ENCODE results near the gene LRRC59. TPM values are rescaled to one million over a fixed set of nuclear protein-coding genes. Genes with fewer than 3 reads are reported as not detected.
A peak's percentile ranks its signal among the peaks of the same experiment; 100 is the strongest.

The LRRC59 gene
- total and polyA plus RNA-seq, 2 of the 13 experiments (the other 11 are each of a cell fraction or from before 2014, with no cell fraction given) = 87.3 to 222 TPM

GRCh38 chr17:50347894-50348291 is 49.4 kb downstream of the LRRC59 start:
- H3K4me2 ChIP-seq (ENCODE audit: low read depth, low read length) = peak overlapping the region; percentile 100; the same call in 1 of the 2 replicates
- POLR2A ChIA-PET = interaction anchor here (2.7 kb wide), 1 partner anchor 14 kb away, joined by 12 read pairs; no protein-coding TSS in a partner anchor
- no peak for ATAC-seq

GRCh38 chr17:50347117-50347893 is 50.0 kb downstream of the LRRC59 start:
- DNase-seq (ENCODE audit: low spot score) = no peak
- intact Hi-C loops (cut with micrococcal nuclease; ENCODE audit: unreplicated experiment) = no loop called here
- ATAC-seq = peak; percentile 5
- H3K9ac ChIP-seq (ENCODE audit: insufficient read depth, low read depth, low read length) = peak overlapping the region; percentile 80
- peaks cover 12% of the 10 kb centered on the region for H3K79me2 ChIP-seq (ENCODE audit: insufficient read depth, low read length)
- FAIRE-seq = no peak
- CTCF ChIA-PET (ENCODE audit: low intra/inter-chr PET ratio, low total read pairs) = no interaction called here
- H3K36me3 ChIP-seq (replicated peaks in 1 of 2; ENCODE audit: control insufficient read depth in 1 of 2, insufficient read depth in 2 of 2, low read length in 2 of 2) = no peaks in the 10 kb centered on the region
- H3K4me3 ChIP-seq (replicated peaks in 1 of 3; ENCODE audit: insufficient read depth in 1 of 3, low read depth in 2 of 3, low read length in 3 of 3) = peak overlapping the region; percentile 87 to 93 (median 88)
- POLR2A ChIA-PET = interaction anchor here (0.6 to 2.7 kb wide), 7 partner anchors 12 to 1438 kb away, joined by 3 to 12 read pairs (median 6); partner anchors contain the start of gene LRRC59
- H3K27ac ChIP-seq (ENCODE audit: extremely low read length, insufficient read depth, low read length) = no peak overlapping the region
- H3K9me3 ChIP-seq (ENCODE audit: low read length) = no peaks in the 10 kb centered on the region
- H3K27me3 ChIP-seq (ENCODE audit: control insufficient read depth in 1 of 2, insufficient read depth in 2 of 2, low read length in 2 of 2) = peaks cover 4 to 18% of the 10 kb centered on the region in 2 experiments; a peak in 4 of 5 replicates
- no peaks in the 10 kb centered on the region for H4K20me1 ChIP-seq (ENCODE audit: insufficient read depth, low read length)
- in situ Hi-C loops (cut with HindIII; ENCODE audit: extremely low pct_ligation_motif_present, low pct_unique_long_range_greater_than_20kb) = no loop called here
- 83% methylated on average over 14 of the region's 17 CpGs for WGBS (ENCODE audit: low lambda C conversion rate)
- no TSS peak for BruUV-seq (replicated peaks)
- H2AFZ ChIP-seq (ENCODE audit: low read length) = no peak overlapping the region
- H3K4me1 ChIP-seq (ENCODE audit: insufficient read depth, low read length) = peaks cover 28% of the 10 kb centered on the region
- peak overlapping the region; percentile 100 for H3K4me2 ChIP-seq (ENCODE audit: low read depth, low read length)
- TF ChIP-seq SP4 (CRISPR knock-in tag; IDR thresholded peaks at IDR 0.05) (no peak), MXD3 (CRISPR knock-in tag; IDR thresholded peaks at IDR 0.05) (no peak), ZNF230 (CRISPR knock-in tag; IDR thresholded peaks at IDR 0.05) (no peak), FOXP4 (CRISPR knock-in tag; IDR thresholded peaks at IDR 0.05) (0 out of 2 replicates have a peak, but pooled peaks have one; percentile 14), KAT8 (CRISPR knock-in tag; IDR thresholded peaks at IDR 0.05) (no peak), SRSF1 (optimal IDR thresholded peaks at IDR 0.05; ENCODE audit: low read depth, low read length) (peak; percentile 17), ZBTB38 (CRISPR knock-in tag; IDR thresholded peaks at IDR 0.05) (peak; percentile 52; the same call in 1 of the 2 replicates), CHD2 (IDR thresholded peaks at IDR 0.05; ENCODE audit: low read depth, low read length) (no peak), DZIP1 (CRISPR knock-in tag; IDR thresholded peaks at IDR 0.05) (no peak)

More at GRCh38 chr17:50347894-50348291, 49.4 kb downstream of the LRRC59 start:
- in situ Hi-C loops (cut with HindIII; ENCODE audit: extremely low pct_ligation_motif_present, low pct_unique_long_range_greater_than_20kb) (no loop called here), intact Hi-C loops (cut with micrococcal nuclease; ENCODE audit: unreplicated experiment) (no loop called here)
- no TSS peak for BruUV-seq (replicated peaks)
- no peak for FAIRE-seq
- Histone ChIP-seq H3K9ac (ENCODE audit: insufficient read depth, low read depth, low read length) (no peak overlapping the region), H3K27ac (ENCODE audit: extremely low read length, insufficient read depth, low read length) (no peak overlapping the region), H3K9me3 (ENCODE audit: low read length) (no peaks in the 10 kb centered on the region), H3K79me2 (ENCODE audit: insufficient read depth, low read length) (peaks cover 12% of the 10 kb centered on the region), H2AFZ (ENCODE audit: low read length) (no peak overlapping the region), H3K4me3 (replicated peaks in 1 of 3; ENCODE audit: insufficient read depth in 1 of 3, low read depth in 2 of 3, low read length in 3 of 3) (no peak overlapping the region), H3K4me1 (ENCODE audit: insufficient read depth, low read length) (peaks cover 28% of the 10 kb centered on the region), H4K20me1 (ENCODE audit: insufficient read depth, low read length) (no peaks in the 10 kb centered on the region), H3K36me3 (replicated peaks in 1 of 2; ENCODE audit: control insufficient read depth in 1 of 2, insufficient read depth in 2 of 2, low read length in 2 of 2) (no peaks in the 10 kb centered on the region), H3K27me3 (ENCODE audit: control insufficient read depth in 1 of 2, insufficient read depth in 2 of 2, low read length in 2 of 2) (peaks cover 4 to 16% of the 10 kb centered on the region in 2 experiments; a peak in 4 of 5 replicates)
- 97% methylated on average over 3 of the region's 3 CpGs for WGBS (ENCODE audit: low lambda C conversion rate)
- CTCF ChIA-PET (ENCODE audit: low intra/inter-chr PET ratio, low total read pairs) = no interaction called here
- no peak for DNase-seq (ENCODE audit: low spot score)
- TF ChIP-seq TGIF2 (CRISPR knock-in tag; IDR thresholded peaks at IDR 0.05) (no peak), ZBTB3 (CRISPR knock-in tag; IDR thresholded peaks at IDR 0.05; ENCODE audit: borderline replicate concordance, low read depth) (no peak), ZNF24 (IDR thresholded peaks at IDR 0.05) (peak; percentile 83)

Measured in HepG2 (cell line).